Smooth muscle cell (in vitro differentiated cells): ENCODE data around the gene BICRA. TPM values are rescaled to one million over a fixed set of nuclear protein-coding genes. Genes with fewer than 3 reads are reported as not detected.

ENCODE experiments used
- DNase-seq: peaks from one replicate; lab custom pipeline; 2025; ENCODE audit not compliant: unreplicated experiment; lab: John Stamatoyannopoulos, UW
- H2AFZ ChIP-seq: fragments of 200-600 bp; sonication (generic); 2 replicates; pipeline ENCODE4 v1.6.0; 2016; ENCODE audit warnings: antibody characterized with exemption, low read depth, mild to moderate bottlenecking
- H3F3A ChIP-seq: fragments of 200-600 bp; sonication (generic); 2 replicates; pipeline ENCODE4 v1.6.0; 2017; ENCODE audit warnings: antibody characterized with exemption, low read depth
- H3K27ac ChIP-seq: fragments of 200-600 bp; sonication (generic); 2 replicates; pipeline ENCODE4 v1.5.1; 2016; ENCODE audit warnings: low read depth, mild to moderate bottlenecking
- H3K27me3 ChIP-seq: fragments of 200-600 bp; sonication (generic); 2 replicates; pipeline ENCODE4 v1.6.1; 2016; ENCODE audit warnings: low read depth, mild to moderate bottlenecking
- H3K36me3 ChIP-seq: fragments of 200-600 bp; sonication (generic); 2 replicates; pipeline ENCODE4 v1.5.1; 2016; ENCODE audit warnings: low read depth
- H3K4me1 ChIP-seq: fragments of 200-600 bp; sonication (generic); 2 replicates; pipeline ENCODE4 v1.5.1; 2016; ENCODE audit warnings: low read depth
- H3K4me2 ChIP-seq: fragments of 200-600 bp; sonication (generic); 2 replicates; pipeline ENCODE4 v1.6.0; 2016; ENCODE audit warnings: mild to moderate bottlenecking
- H3K4me3 ChIP-seq: fragments of 200-600 bp; sonication (generic); 2 replicates; pipeline ENCODE4 v1.5.1; 2016; ENCODE audit warnings: mild to moderate bottlenecking
- H3K79me2 ChIP-seq: fragments of 200-600 bp; sonication (generic); 2 replicates; pipeline ENCODE4 v1.6.0; 2016; ENCODE audit warnings: low read depth, mild to moderate bottlenecking
- H3K9ac ChIP-seq: fragments of 200-600 bp; sonication (generic); 2 replicates; pipeline ENCODE4 v1.6.0; 2016; ENCODE audit warnings: low read depth
- H3K9me3 ChIP-seq: fragments of 200-600 bp; sonication (generic); replicated peaks from 2 replicates; pipeline ENCODE4 v1.5.1; 2016; ENCODE audit warnings: low read depth
- H4K20me1 ChIP-seq: fragments of 200-600 bp; sonication (generic); 2 replicates; pipeline ENCODE4 v1.6.0; 2016; ENCODE audit warnings: low read depth
- WGBS: methylation state at CpG from one replicate; pipeline ENCODE4 v1.1.7; 2016; ENCODE audit warnings: low lambda C conversion rate; 5-methylcytosine and 5-hydroxymethylcytosine counted together
- polyA plus RNA-seq: library from polyadenylated mRNA; unstranded; fragments of >200 nt; fragmentation: Nextera tagmentation; extraction: Ambion mirVana; gene quantifications from 2 replicates; pipeline ENCODE4 v1.2.1, GENCODE V29; 2016
- total RNA-seq: library from RNA; depleted of rRNA; stranded (reverse); fragments of >200 nt; gene quantifications from 2 replicates; pipeline ENCODE4 v1.2.3, GENCODE V29; 2014
- TF ChIP-seq, protein P1 (sequence below): fragments of 200-600 bp; sonication (generic); IDR thresholded peaks from 2 replicates; pipeline ENCODE4 v1.5.1; 2017; ENCODE audit warnings: borderline replicate concordance, mild to moderate bottlenecking, antibody characterized with exemption; ENCODE audit not compliant: insufficient read depth, poor library complexity, severe bottlenecking

Gene BICRA
- total and polyA plus RNA-seq, 2 experiments from 2014 or later = 3.6 to 10.0 TPM

DNA sequence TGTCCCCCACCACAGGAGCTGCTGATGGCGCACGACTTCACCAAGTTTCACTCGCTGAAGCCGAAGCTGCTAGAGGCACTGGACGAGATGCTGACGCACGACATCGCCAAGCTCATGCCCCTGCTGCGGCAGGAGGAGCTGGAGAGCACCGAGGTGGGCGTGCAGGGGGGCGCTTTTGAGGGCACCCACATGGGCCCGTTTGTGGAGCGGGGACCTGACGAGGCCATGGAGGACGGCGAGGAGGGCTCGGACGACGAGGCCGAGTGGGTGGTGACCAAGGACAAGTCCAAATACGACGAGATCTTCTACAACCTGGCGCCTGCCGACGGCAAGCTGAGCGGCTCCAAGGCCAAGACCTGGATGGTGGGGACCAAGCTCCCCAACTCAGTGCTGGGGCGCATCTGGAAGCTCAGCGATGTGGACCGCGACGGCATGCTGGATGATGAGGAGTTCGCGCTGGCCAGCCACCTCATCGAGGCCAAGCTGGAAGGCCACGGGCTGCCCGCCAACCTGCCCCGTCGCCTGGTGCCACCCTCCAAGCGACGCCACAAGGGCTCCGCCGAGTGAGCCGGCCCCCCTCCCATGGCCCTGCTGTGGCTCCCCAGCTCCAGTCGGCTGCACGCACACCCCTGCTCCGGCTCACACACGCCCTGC lies 132.1 kb downstream of the BICRA start:
- no peak overlapping the region for H3K4me3 ChIP-seq
- no peaks in the 10 kb centered on the region for H3K36me3 ChIP-seq
- no peaks in the 10 kb centered on the region for H3K27me3 ChIP-seq
- no peak overlapping the region for H3K4me2 ChIP-seq
- peaks cover 43% of the 10 kb centered on the region for H3F3A ChIP-seq
- 96% methylated on average over 47 of the region's 48 CpGs for WGBS
- DNase-seq = no peak
- no peak overlapping the region for H3K9ac ChIP-seq
- peaks cover 5% of the 10 kb centered on the region for H3K79me2 ChIP-seq
- TF ChIP-seq, protein P1, sequence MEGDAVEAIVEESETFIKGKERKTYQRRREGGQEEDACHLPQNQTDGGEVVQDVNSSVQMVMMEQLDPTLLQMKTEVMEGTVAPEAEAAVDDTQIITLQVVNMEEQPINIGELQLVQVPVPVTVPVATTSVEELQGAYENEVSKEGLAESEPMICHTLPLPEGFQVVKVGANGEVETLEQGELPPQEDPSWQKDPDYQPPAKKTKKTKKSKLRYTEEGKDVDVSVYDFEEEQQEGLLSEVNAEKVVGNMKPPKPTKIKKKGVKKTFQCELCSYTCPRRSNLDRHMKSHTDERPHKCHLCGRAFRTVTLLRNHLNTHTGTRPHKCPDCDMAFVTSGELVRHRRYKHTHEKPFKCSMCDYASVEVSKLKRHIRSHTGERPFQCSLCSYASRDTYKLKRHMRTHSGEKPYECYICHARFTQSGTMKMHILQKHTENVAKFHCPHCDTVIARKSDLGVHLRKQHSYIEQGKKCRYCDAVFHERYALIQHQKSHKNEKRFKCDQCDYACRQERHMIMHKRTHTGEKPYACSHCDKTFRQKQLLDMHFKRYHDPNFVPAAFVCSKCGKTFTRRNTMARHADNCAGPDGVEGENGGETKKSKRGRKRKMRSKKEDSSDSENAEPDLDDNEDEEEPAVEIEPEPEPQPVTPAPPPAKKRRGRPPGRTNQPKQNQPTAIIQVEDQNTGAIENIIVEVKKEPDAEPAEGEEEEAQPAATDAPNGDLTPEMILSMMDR = no peak
- H4K20me1 ChIP-seq = peaks cover 6% of the 10 kb centered on the region
- H2AFZ ChIP-seq = no peak overlapping the region
- peaks cover 5% of the 10 kb centered on the region for H3K4me1 ChIP-seq
- no peaks in the 10 kb centered on the region for H3K9me3 ChIP-seq
- peak overlapping the region; percentile 99 for H3K27ac ChIP-seq

DNA sequence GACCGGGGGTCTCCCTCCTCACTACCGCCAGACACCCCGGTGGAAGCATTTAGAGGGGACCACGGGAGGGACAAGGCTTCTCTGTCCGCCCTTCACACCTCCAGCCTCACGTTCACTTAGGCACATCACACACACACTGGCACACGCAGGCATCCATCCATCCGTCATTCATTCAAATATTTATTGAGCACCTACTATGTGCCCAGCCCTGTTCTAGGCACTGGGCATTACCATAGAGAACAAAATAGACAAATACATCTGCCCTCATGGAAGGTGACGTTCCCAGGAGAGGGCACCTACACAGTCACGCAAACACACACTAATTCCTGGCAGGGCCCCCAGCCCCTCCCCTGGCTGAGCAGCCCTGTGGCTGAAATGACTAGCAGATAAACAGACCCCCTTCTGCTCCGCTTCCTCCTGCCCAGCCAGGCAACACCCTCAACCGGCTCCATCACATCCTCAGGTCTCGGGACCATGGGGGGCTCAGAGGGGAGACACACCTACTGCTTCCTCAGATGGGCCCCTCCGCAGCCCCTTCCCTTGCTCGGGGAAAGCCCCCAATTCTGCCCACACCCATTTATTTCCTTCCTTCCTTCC lies 132.7 kb downstream of the BICRA start:
- TF ChIP-seq, protein P1 = no peak
- H3K79me2 ChIP-seq = peaks cover 12% of the 10 kb centered on the region
- no peak overlapping the region for H3K9ac ChIP-seq
- peaks cover 43% of the 10 kb centered on the region for H3F3A ChIP-seq
- no peaks in the 10 kb centered on the region for H3K27me3 ChIP-seq
- H3K4me2 ChIP-seq = no peak overlapping the region
- peaks cover 3% of the 10 kb centered on the region for H4K20me1 ChIP-seq
- H2AFZ ChIP-seq = no peak overlapping the region
- DNase-seq = no peak
- no peaks in the 10 kb centered on the region for H3K9me3 ChIP-seq
- H3K4me3 ChIP-seq = no peak overlapping the region
- WGBS = 88% methylated on average over 15 of the region's 15 CpGs
- H3K36me3 ChIP-seq = no peaks in the 10 kb centered on the region
- peak overlapping the region; percentile 99 for H3K27ac ChIP-seq
- H3K4me1 ChIP-seq = peaks cover 11% of the 10 kb centered on the region

DNA sequence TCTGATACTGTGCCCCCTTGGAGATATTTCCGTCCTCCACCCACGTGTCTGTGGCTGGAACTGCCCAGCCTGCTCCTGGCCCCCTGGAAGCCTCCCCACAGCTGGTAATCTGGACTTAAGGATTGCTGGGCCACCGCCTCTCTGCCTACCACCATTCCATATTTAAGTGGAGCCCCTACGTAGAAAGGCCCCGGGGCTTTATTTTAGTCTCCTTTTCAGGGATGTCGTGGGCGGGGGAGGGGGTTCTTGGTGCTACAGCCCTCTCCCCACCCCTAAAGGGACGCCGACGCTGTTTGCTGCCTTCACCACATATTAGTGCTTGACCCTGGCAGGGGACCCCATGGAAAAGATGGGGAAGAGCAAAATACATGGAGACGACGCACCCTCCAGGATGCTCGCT lies 133.7 kb downstream of the BICRA start:
- Histone ChIP-seq H3K9me3 (no peaks in the 10 kb centered on the region), H4K20me1 (peaks cover 9% of the 10 kb centered on the region), H3F3A (peaks cover 42% of the 10 kb centered on the region), H3K9ac (peak overlapping the region; percentile 94), H2AFZ (peak overlapping the region; percentile 37), H3K4me3 (peak overlapping the region; percentile 31), H3K36me3 (no peaks in the 10 kb centered on the region), H3K4me2 (peak overlapping the region; percentile 80), H3K27ac (peak overlapping the region; percentile 99), H3K4me1 (peaks cover 11% of the 10 kb centered on the region), H3K27me3 (no peaks in the 10 kb centered on the region), H3K79me2 (peaks cover 21% of the 10 kb centered on the region)
- TF ChIP-seq, protein P1 = no peak
- 12% methylated on average over 13 of the region's 13 CpGs for WGBS
- peak; percentile 48 for DNase-seq
